Measurements from ENCODE around the gene CCDC144A.
"Not testable (repeated sequence)": the region's sequence is repeated elsewhere in the genome, so short reads cannot be mapped to it uniquely, and the experiment has no call there.

The CCDC144A gene

GRCh38 chr17:16751224-16751923, 61.3 kb downstream of the CCDC144A start:
- peak in 1 of 2 donors; percentile 1 for DNase-seq (ENCODE audit: low read depth in 2 of 2)

GRCh38 chr17:16751924-16752287, 61.9 kb downstream of the CCDC144A start:
- not testable (repeated sequence) for DNase-seq (ENCODE audit: low read depth in 2 of 2)

GRCh38 chr17:16757520-16757919, 67.5 kb downstream of the CCDC144A start:
- DNase-seq (ENCODE audit: low read depth in 2 of 2): not testable (repeated sequence)

- DNase-seq (ENCODE audit: low read depth in 2 of 2): not testable (repeated sequence)
These were observed 68.1 kb downstream of the CCDC144A start for GRCh38 chr17:16758177-16758576.

- DNase-seq (ENCODE audit: low read depth in 2 of 2): not testable (repeated sequence)
These were observed 78.5 kb downstream of the CCDC144A start for GRCh38 chr17:16768290-16769175.

GRCh38 chr17:16772394-16773145, 82.5 kb downstream of the CCDC144A start:
- DNase-seq (ENCODE audit: low read depth in 2 of 2): not testable (repeated sequence)

- DNase-seq (ENCODE audit: low read depth in 2 of 2): not testable (repeated sequence)
These were observed 83.1 kb downstream of the CCDC144A start for GRCh38 chr17:16773146-16773522.

GRCh38 chr17:16787851-16788250, 97.8 kb downstream of the CCDC144A start:
- not testable (repeated sequence) for DNase-seq (ENCODE audit: low read depth in 2 of 2)

GRCh38 chr17:16788889-16789536, 99.0 kb downstream of the CCDC144A start:
- DNase-seq (ENCODE audit: low read depth in 2 of 2): not testable (repeated sequence)

- not testable (repeated sequence) for DNase-seq (ENCODE audit: low read depth in 2 of 2)
These were observed 99.6 kb downstream of the CCDC144A start for GRCh38 chr17:16789622-16790021.

GRCh38 chr17:16790313-16790871, 100.4 kb downstream of the CCDC144A start:
- DNase-seq (ENCODE audit: low read depth in 2 of 2): not testable (repeated sequence)

GRCh38 chr17:16794215-16794614, 104.2 kb downstream of the CCDC144A start:
- not testable (repeated sequence) for DNase-seq (ENCODE audit: low read depth in 2 of 2)

- DNase-seq (ENCODE audit: low read depth in 2 of 2): not testable (repeated sequence)
These were observed 105.9 kb downstream of the CCDC144A start for GRCh38 chr17:16795894-16796293.

GRCh38 chr17:16804851-16805250, 114.8 kb downstream of the CCDC144A start:
- not testable (repeated sequence) for DNase-seq (ENCODE audit: low read depth in 2 of 2)

GRCh38 chr17:16806599-16806998, 116.6 kb downstream of the CCDC144A start:
- not testable (repeated sequence) for DNase-seq (ENCODE audit: low read depth in 2 of 2)

- not testable (repeated sequence) for DNase-seq (ENCODE audit: low read depth in 2 of 2)
These were observed 117.6 kb downstream of the CCDC144A start for GRCh38 chr17:16807620-16808019.

- not testable (repeated sequence) for DNase-seq (ENCODE audit: low read depth in 2 of 2)
These were observed 120.2 kb downstream of the CCDC144A start for GRCh38 chr17:16810236-16810635.

- peak in 1 of 2 donors; percentile 12 for DNase-seq (ENCODE audit: low read depth in 2 of 2)
These were observed 122.1 kb downstream of the CCDC144A start for GRCh38 chr17:16812126-16812525.

- no peak for DNase-seq (ENCODE audit: low read depth in 2 of 2)
These were observed 124.4 kb downstream of the CCDC144A start for GRCh38 chr17:16814439-16814838.

GRCh38 chr17:16817201-16817600, 127.2 kb downstream of the CCDC144A start:
- no peak for DNase-seq (ENCODE audit: low read depth in 2 of 2)

GRCh38 chr17:16817940-16818339, 127.9 kb downstream of the CCDC144A start:
- not testable (repeated sequence) for DNase-seq (ENCODE audit: low read depth in 2 of 2)
